ENCODE data around the gene SGSM2.

SGSM2 gene

GRCh38 chr17:2427215-2427614, 89.9 kb downstream of the SGSM2 start:
- DNase-seq, result no peak

- DNase-seq, result no peak
These were observed 90.6 kb downstream of the SGSM2 start for GRCh38 chr17:2427910-2428309.
